HepG2 (cell line): ENCODE data around the gene STX4. TPM values are rescaled to one million over a fixed set of nuclear protein-coding genes. Genes with fewer than 3 reads are reported as not detected.
A peak's percentile ranks its signal among the peaks of the same experiment; 100 is the strongest.

Experiments
- ATAC-seq: fragments of 200-7000 bp; cut with Tn5 transposase; 3 replicates; pipeline ENCODE4 v1.9.1; 2020; ENCODE audit warnings: mild to moderate bottlenecking, moderate library complexity
- BruUV-seq: library from RNA; stranded (reverse); fragments of 400-500 nt; replicated peaks from 2 replicates; lab custom pipeline; 2021; lab: Mats Ljungman, UMichigan
- CTCF ChIA-PET: fragments of 300-600 bp; formaldehyde crosslinking; extraction: SDS; loops from one replicate; lab custom pipeline; 2021; ENCODE audit warnings: low total read pairs, inconsistent platforms, low intra/inter-chr PET ratio; lab: Yijun Ruan, JAX
- POLR2A ChIA-PET: fragments of 350-600 bp; sonication (Branson Sonifier 250); formaldehyde crosslinking; loops from one replicate; lab custom pipeline; 2020; ENCODE audit warnings: antibody characterized with exemption, inconsistent platforms; lab: Yijun Ruan, JAX
- DNase-seq: peaks from one replicate; pipeline ENCODE4 v3.0.0-alpha.2; 2015; ENCODE audit warnings: low spot score
- FAIRE-seq: peaks from 3 replicates; lab custom pipeline; 2011; peaks lifted over from hg19 to GRCh38; lab: Jason Lieb, UNC
- H2AFZ ChIP-seq: one replicate; pipeline ENCODE4 v1.6.1; 2011; ENCODE audit warnings: low read length, inconsistent platforms
- H3K27ac ChIP-seq: fragments of 300-600 bp; 3 replicates; pipeline ENCODE4 v1.8.0; 2011; ENCODE audit warnings: mixed run types, mild to moderate bottlenecking, mixed read lengths, low read length, inconsistent platforms; ENCODE audit not compliant: insufficient read depth; ENCODE audit errors: extremely low read length
- H3K27me3 ChIP-seq, 2 experiments: fragments of 200-600 bp in 1 of 2; 2 replicates in 1 of 2; 3 replicates in 1 of 2; pipeline versions ENCODE4 v1.6.0 to v1.8.0; 2011; ENCODE audit warnings: low read length in 2 of 2, mild to moderate bottlenecking in 2 of 2, moderate library complexity in 2 of 2, inconsistent platforms in 1 of 2; ENCODE audit not compliant: insufficient read depth in 2 of 2, control insufficient read depth in 1 of 2
- H3K36me3 ChIP-seq, 2 experiments: fragments of 200-600 bp in 1 of 2; replicated peaks in 1 of 2; 2 replicates in 1 of 2; 3 replicates in 1 of 2; pipeline versions ENCODE4 v1.5.1 to v1.8.0; 2011; ENCODE audit warnings: low read length in 2 of 2, inconsistent platforms in 1 of 2; ENCODE audit not compliant: insufficient read depth in 2 of 2, control insufficient read depth in 1 of 2
- H3K4me1 ChIP-seq: 2 replicates; pipeline ENCODE4 v1.5.1; 2012; ENCODE audit warnings: low read length, inconsistent platforms; ENCODE audit not compliant: insufficient read depth
- H3K4me2 ChIP-seq: 2 replicates; pipeline ENCODE4 v1.6.0; 2011; ENCODE audit warnings: low read depth, low read length, inconsistent platforms
- H3K4me3 ChIP-seq, 3 experiments: fragments of 200-600 bp in 1 of 3; sonication (generic), shearing (Covaris generic) in 1 of 3; replicated peaks in 1 of 3; 2 replicates each; pipeline ENCODE4 v1.5.1; 2011 to 2016; ENCODE audit warnings: low read length in 3 of 3, inconsistent platforms in 2 of 3, low read depth in 2 of 3, mild to moderate bottlenecking in 2 of 3, control low read depth in 1 of 3, mixed read lengths in 1 of 3; ENCODE audit not compliant: insufficient read depth in 1 of 3
- H3K79me2 ChIP-seq: one replicate; pipeline ENCODE4 v1.6.1; 2011; ENCODE audit warnings: low read length, inconsistent platforms; ENCODE audit not compliant: insufficient read depth
- H3K9ac ChIP-seq: 2 replicates; pipeline ENCODE4 v1.6.0; 2011; ENCODE audit warnings: mild to moderate bottlenecking, low read depth, low read length, inconsistent platforms; ENCODE audit not compliant: insufficient read depth
- H3K9me3 ChIP-seq: 2 replicates; pipeline ENCODE4 v1.5.1; 2012; ENCODE audit warnings: mild to moderate bottlenecking, low read length
- H4K20me1 ChIP-seq: 2 replicates; pipeline ENCODE4 v1.6.0; 2011; ENCODE audit warnings: inconsistent platforms, mild to moderate bottlenecking, low read length, moderate library complexity; ENCODE audit not compliant: insufficient read depth
- ARNTL ChIP-seq: sonication (generic); formaldehyde crosslinking; IDR thresholded peaks from 2 replicates; pipeline ENCODE4 v1.4.0; 2020; ENCODE audit warnings: mild to moderate bottlenecking, missing genetic modification reagents
- HCFC1 ChIP-seq: fragments of 150-350 bp; IDR thresholded peaks from 2 replicates; pipeline ENCODE4 v1.6.1; 2014; ENCODE audit warnings: low read depth, low read length
- HNF4G ChIP-seq, 2 experiments: sonication (generic) in 1 of 2; formaldehyde crosslinking in 1 of 2; IDR thresholded peaks; 2 replicates each; pipeline versions ENCODE4 v1.4.0 to v1.6.1; 2011 to 2020; ENCODE audit warnings: borderline replicate concordance in 2 of 2, low read depth in 2 of 2, mild to moderate bottlenecking in 2 of 2, low read length in 1 of 2, missing genetic modification reagents in 1 of 2, moderate library complexity in 1 of 2
- IKZF1 ChIP-seq: fragments of 450-650 bp; IDR thresholded peaks from 2 replicates; pipeline ENCODE4 v1.7.1; 2016
- PPARG ChIP-seq: conservative IDR thresholded peaks from 2 replicates; pipeline ENCODE4 v1.6.1; 2016; ENCODE audit warnings: missing biosample characterization, missing genetic modification reagents
- STAG1 ChIP-seq: sonication (generic); formaldehyde crosslinking; IDR thresholded peaks from 2 replicates; pipeline ENCODE4 v1.4.0; 2020; ENCODE audit warnings: missing genetic modification reagents
- ZNF263 ChIP-seq: sonication (generic); formaldehyde crosslinking; IDR thresholded peaks from 2 replicates; pipeline ENCODE4 v1.4.0; 2020; ENCODE audit warnings: missing genetic modification reagents
- ZNF569 ChIP-seq: sonication (generic); formaldehyde crosslinking; IDR thresholded peaks from 2 replicates; pipeline ENCODE4 v1.5.0; 2020; ENCODE audit warnings: mild to moderate bottlenecking, missing genetic modification reagents, moderate library complexity, borderline replicate concordance
- WGBS: methylation state at CpG from one replicate; pipeline ENCODE4 v1.1.6; 2017; ENCODE audit warnings: low lambda C conversion rate; 5-methylcytosine and 5-hydroxymethylcytosine counted together
- in situ Hi-C: cut with HindIII; loops from 2 replicates; pipeline ENCODE4 v1.10.0; 2017; ENCODE audit warnings: low pct_unique_long_range_greater_than_20kb; ENCODE audit not compliant: extremely low pct_ligation_motif_present
- intact Hi-C: fragments of 100-400 bp; cut with micrococcal nuclease; formaldehyde crosslinking; loops from one replicate; pipeline ENCODE4 v1.10.0; 2022; ENCODE audit not compliant: unreplicated experiment
- polyA plus RNA-seq, 8 experiments: library from polyadenylated mRNA; depleted of rRNA in 3 of 8; stranded (reverse) in 7 of 8; unstranded in 1 of 8; fragments of >200 nt; fragmentation: Illumina TruSeq in 4 of 8; extraction: Trizol in 4 of 8; gene quantifications; 2 replicates each; pipeline versions ENCODE4 v1.2.1 to v1.2.3, GENCODE V29; 2011 to 2016; ENCODE audit warnings: low read depth in 4 of 8, missing spikeins in 1 of 8, mixed read lengths in 1 of 8; ENCODE audit not compliant: insufficient read depth in 1 of 8
- total RNA-seq, 5 experiments: library from RNA; depleted of rRNA; stranded (reverse); fragments of >200 nt; fragmentation: Illumina TruSeq; extraction: Trizol; gene quantifications; 2 replicates each; pipeline ENCODE4 v1.2.3, GENCODE V29; 2016; ENCODE audit warnings: low read depth in 1 of 5
- TF ChIP-seq, protein P1 (sequence below): IDR thresholded peaks from 2 replicates; pipeline ENCODE4 v1.6.1; 2016; ENCODE audit warnings: low read depth, missing genetic modification reagents, missing compliant biosample characterization
- TF ChIP-seq, protein P2 (sequence below): IDR thresholded peaks from 2 replicates; pipeline ENCODE4 v1.6.1; 2016
- TF ChIP-seq, protein P3 (sequence below): sonication (generic); formaldehyde crosslinking; IDR thresholded peaks from 2 replicates; pipeline ENCODE4 v1.4.0; 2020; ENCODE audit warnings: missing genetic modification reagents, borderline replicate concordance

STX4 gene
- total and polyA plus RNA-seq, 2 of the 13 experiments (the other 11 are each of a cell fraction or from before 2014, with no cell fraction given): 29.2 to 34.6 TPM

DNA sequence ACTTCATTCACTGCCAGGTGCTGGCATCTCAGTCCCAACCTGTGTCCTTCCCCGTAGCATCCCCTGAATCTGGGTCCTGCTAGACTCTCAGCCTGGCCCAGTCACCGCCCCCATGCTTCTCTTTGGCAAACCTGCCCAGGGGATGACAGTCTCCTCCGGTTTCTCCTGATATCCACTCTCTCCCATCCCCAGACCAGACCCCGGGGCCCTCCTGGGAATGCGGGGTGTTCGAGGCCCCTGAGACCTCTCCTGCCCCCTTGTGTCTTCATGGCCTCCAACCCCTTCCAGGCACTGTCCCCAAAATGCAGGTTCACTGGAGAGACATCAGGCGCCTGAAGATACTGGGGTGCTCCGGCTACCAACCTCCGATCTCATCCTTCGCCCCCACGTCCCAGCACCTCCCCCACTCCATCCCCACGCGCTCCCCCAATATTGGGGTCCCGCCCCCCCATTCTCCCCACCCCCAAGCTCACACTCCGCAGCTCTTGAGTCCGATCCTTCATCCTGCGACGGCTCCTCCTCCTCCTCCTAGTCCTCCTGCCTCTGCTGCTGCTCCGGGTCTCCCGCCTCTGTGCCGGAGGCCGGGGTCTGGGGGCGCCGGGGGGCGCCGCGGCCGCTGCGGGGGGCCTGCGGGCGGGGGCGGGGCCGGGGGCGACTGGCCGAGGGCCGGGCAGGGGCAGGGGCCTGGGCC lies 23.3 kb upstream of the STX4 start:
- H3K9me3 ChIP-seq: no peaks in the 10 kb centered on the region
- H3K27ac ChIP-seq: no peak overlapping the region
- peaks cover 6 to 37% of the 10 kb centered on the region in 2 experiments for H3K27me3 ChIP-seq
- no peaks in the 10 kb centered on the region for H3K36me3 ChIP-seq
- ATAC-seq: peak; percentile 8
- intact Hi-C loops: no loop called here
- ChIA-PET CTCF (interaction anchor here (1.1 kb wide), 1 partner anchor 25 kb away, joined by 3 read pairs; the partner anchor contains the start of gene HSD3B7), POLR2A (no interaction called here)
- no peak overlapping the region for H3K4me2 ChIP-seq
- in situ Hi-C loops: no loop called here
- no peak for FAIRE-seq
- no peak overlapping the region for H3K4me3 ChIP-seq
- no peaks in the 10 kb centered on the region for H3K79me2 ChIP-seq
- no peak overlapping the region for H2AFZ ChIP-seq
- no TSS peak for BruUV-seq
- H4K20me1 ChIP-seq: no peaks in the 10 kb centered on the region
- DNase-seq: no peak
- peaks cover 32% of the 10 kb centered on the region for H3K4me1 ChIP-seq
- 23% methylated on average over 26 of the region's 36 CpGs for WGBS
- H3K9ac ChIP-seq: no peak overlapping the region
- TF ChIP-seq, protein P1, sequence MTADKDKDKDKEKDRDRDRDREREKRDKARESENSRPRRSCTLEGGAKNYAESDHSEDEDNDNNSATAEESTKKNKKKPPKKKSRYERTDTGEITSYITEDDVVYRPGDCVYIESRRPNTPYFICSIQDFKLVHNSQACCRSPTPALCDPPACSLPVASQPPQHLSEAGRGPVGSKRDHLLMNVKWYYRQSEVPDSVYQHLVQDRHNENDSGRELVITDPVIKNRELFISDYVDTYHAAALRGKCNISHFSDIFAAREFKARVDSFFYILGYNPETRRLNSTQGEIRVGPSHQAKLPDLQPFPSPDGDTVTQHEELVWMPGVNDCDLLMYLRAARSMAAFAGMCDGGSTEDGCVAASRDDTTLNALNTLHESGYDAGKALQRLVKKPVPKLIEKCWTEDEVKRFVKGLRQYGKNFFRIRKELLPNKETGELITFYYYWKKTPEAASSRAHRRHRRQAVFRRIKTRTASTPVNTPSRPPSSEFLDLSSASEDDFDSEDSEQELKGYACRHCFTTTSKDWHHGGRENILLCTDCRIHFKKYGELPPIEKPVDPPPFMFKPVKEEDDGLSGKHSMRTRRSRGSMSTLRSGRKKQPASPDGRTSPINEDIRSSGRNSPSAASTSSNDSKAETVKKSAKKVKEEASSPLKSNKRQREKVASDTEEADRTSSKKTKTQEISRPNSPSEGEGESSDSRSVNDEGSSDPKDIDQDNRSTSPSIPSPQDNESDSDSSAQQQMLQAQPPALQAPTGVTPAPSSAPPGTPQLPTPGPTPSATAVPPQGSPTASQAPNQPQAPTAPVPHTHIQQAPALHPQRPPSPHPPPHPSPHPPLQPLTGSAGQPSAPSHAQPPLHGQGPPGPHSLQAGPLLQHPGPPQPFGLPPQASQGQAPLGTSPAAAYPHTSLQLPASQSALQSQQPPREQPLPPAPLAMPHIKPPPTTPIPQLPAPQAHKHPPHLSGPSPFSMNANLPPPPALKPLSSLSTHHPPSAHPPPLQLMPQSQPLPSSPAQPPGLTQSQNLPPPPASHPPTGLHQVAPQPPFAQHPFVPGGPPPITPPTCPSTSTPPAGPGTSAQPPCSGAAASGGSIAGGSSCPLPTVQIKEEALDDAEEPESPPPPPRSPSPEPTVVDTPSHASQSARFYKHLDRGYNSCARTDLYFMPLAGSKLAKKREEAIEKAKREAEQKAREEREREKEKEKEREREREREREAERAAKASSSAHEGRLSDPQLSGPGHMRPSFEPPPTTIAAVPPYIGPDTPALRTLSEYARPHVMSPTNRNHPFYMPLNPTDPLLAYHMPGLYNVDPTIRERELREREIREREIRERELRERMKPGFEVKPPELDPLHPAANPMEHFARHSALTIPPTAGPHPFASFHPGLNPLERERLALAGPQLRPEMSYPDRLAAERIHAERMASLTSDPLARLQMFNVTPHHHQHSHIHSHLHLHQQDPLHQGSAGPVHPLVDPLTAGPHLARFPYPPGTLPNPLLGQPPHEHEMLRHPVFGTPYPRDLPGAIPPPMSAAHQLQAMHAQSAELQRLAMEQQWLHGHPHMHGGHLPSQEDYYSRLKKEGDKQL (CRISPR knock-in tag): no peak
- no peak for TF ChIP-seq IKZF1
- TF ChIP-seq ZNF569 (CRISPR knock-in tag): no peak
- TF ChIP-seq, protein P2, sequence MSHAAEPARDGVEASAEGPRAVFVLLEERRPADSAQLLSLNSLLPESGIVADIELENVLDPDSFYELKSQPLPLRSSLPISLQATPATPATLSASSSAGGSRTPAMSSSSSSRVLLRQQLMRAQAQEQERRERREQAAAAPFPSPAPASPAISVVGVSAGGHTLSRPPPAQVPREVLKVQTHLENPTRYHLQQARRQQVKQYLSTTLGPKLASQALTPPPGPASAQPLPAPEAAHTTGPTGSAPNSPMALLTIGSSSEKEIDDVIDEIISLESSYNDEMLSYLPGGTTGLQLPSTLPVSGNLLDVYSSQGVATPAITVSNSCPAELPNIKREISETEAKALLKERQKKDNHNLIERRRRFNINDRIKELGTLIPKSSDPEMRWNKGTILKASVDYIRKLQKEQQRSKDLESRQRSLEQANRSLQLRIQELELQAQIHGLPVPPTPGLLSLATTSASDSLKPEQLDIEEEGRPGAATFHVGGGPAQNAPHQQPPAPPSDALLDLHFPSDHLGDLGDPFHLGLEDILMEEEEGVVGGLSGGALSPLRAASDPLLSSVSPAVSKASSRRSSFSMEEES (CRISPR knock-in tag): no peak
- no peak for TF ChIP-seq ARNTL (CRISPR knock-in tag)
- TF ChIP-seq ZNF263: 0 out of 2 replicates have a peak, but pooled peaks have one; percentile 20
- TF ChIP-seq, protein P3, sequence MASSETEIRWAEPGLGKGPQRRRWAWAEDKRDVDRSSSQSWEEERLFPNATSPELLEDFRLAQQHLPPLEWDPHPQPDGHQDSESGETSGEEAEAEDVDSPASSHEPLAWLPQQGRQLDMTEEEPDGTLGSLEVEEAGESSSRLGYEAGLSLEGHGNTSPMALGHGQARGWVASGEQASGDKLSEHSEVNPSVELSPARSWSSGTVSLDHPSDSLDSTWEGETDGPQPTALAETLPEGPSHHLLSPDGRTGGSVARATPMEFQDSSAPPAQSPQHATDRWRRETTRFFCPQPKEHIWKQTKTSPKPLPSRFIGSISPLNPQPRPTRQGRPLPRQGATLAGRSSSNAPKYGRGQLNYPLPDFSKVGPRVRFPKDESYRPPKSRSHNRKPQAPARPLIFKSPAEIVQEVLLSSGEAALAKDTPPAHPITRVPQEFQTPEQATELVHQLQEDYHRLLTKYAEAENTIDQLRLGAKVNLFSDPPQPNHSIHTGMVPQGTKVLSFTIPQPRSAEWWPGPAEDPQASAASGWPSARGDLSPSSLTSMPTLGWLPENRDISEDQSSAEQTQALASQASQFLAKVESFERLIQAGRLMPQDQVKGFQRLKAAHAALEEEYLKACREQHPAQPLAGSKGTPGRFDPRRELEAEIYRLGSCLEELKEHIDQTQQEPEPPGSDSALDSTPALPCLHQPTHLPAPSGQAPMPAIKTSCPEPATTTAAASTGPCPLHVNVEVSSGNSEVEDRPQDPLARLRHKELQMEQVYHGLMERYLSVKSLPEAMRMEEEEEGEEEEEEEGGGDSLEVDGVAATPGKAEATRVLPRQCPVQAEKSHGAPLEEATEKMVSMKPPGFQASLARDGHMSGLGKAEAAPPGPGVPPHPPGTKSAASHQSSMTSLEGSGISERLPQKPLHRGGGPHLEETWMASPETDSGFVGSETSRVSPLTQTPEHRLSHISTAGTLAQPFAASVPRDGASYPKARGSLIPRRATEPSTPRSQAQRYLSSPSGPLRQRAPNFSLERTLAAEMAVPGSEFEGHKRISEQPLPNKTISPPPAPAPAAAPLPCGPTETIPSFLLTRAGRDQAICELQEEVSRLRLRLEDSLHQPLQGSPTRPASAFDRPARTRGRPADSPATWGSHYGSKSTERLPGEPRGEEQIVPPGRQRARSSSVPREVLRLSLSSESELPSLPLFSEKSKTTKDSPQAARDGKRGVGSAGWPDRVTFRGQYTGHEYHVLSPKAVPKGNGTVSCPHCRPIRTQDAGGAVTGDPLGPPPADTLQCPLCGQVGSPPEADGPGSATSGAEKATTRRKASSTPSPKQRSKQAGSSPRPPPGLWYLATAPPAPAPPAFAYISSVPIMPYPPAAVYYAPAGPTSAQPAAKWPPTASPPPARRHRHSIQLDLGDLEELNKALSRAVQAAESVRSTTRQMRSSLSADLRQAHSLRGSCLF (CRISPR knock-in tag): no peak
- no peak for TF ChIP-seq HCFC1
- TF ChIP-seq STAG1 (CRISPR knock-in tag): peak; percentile 32; the same call in 1 of the 2 replicates
- no peak for TF ChIP-seq PPARG (CRISPR knock-in tag)
- no peak for TF ChIP-seq HNF4G (IDR thresholded peaks at IDR 0.05; ENCODE audit: borderline replicate concordance, low read depth, low read length)
- TF ChIP-seq HNF4G (CRISPR knock-in tag; IDR thresholded peaks at IDR 0.05; ENCODE audit: borderline replicate concordance, low read depth): no peak
